A673 (cell line): ENCODE measurements around the gene SOX5.

Experiments
- EZH2 ChIP-seq: fragments of 200-600 bp; sonication (generic); IDR thresholded peaks from 2 replicates; pipeline ENCODE4 v1.6.1; 2017; ENCODE audit warnings: borderline replicate concordance, low read depth, mild to moderate bottlenecking, mixed read lengths, antibody characterized with exemption, low read length; ENCODE audit not compliant: poor library complexity, severe bottlenecking
- TF ChIP-seq, protein P1 (sequence below): fragments of 300-800, 200-600 bp; sonication (generic); conservative IDR thresholded peaks from 2 replicates; pipeline ENCODE4 v1.5.1; 2017; ENCODE audit warnings: low read depth, mild to moderate bottlenecking, antibody characterized with exemption, low read length, moderate library complexity, mixed read lengths

DNA sequence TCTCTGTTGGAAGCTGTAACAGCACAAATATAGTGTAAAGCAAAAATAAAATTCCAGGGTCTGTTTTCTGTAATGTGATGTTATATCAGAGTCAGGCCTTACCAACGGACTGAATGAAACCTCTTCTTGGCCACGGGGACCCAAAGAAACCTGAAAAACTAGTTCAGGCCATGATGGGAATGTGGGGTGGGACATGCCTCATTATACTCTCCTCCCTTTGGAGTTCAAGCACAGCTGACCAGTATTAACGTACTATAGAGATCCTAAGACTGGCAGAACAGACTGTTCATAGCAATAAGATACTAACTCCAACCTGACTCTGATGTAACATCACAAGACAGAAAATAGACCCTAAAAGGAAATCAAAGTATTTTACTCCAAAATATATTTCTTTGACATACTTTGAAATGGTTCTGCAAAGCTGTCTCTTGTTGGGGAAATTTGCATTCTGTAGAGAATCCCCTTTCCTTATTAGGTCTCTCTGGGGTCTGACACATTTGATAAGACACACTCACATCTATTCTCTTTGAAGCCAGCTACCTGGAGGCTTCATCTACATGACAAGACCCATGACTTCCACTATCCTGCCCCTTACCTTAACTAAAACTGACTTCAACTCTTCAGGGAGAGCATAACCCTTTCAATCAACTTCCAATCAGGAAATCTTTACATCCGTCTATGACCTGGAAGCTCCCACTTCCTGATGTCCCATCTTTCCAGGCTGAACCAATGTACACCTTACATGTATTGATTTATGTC lies 444.6 kb downstream of the SOX5 start:
- TF ChIP-seq, protein P1, sequence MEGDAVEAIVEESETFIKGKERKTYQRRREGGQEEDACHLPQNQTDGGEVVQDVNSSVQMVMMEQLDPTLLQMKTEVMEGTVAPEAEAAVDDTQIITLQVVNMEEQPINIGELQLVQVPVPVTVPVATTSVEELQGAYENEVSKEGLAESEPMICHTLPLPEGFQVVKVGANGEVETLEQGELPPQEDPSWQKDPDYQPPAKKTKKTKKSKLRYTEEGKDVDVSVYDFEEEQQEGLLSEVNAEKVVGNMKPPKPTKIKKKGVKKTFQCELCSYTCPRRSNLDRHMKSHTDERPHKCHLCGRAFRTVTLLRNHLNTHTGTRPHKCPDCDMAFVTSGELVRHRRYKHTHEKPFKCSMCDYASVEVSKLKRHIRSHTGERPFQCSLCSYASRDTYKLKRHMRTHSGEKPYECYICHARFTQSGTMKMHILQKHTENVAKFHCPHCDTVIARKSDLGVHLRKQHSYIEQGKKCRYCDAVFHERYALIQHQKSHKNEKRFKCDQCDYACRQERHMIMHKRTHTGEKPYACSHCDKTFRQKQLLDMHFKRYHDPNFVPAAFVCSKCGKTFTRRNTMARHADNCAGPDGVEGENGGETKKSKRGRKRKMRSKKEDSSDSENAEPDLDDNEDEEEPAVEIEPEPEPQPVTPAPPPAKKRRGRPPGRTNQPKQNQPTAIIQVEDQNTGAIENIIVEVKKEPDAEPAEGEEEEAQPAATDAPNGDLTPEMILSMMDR: no peak
- no peak for TF ChIP-seq EZH2
